Stimulated activated CD4-positive, alpha-beta T cell treated with anti-CD3 and anti-CD28 coated beads, TNF-alpha, amount 100 ng/mL, for 1 hour (primary cell): ENCODE measurements around the gene BCAS3.
A peak's percentile ranks its signal among the peaks of the same experiment; 100 is the strongest.
"Not testable (repeated sequence)": the region's sequence is repeated elsewhere in the genome, so short reads cannot be mapped to it uniquely, and the experiment has no call there.

Experiments
- DNase-seq, 3 donors: peaks; one replicate each; pipeline ENCODE4 v3.0.0-alpha.2; 2020; ENCODE audit warnings: low read depth in 3 of 3, low spot score in 1 of 3

The BCAS3 gene

GRCh38 chr17:60923000-60923399, 245.3 kb downstream of the BCAS3 start:
- no peak for DNase-seq

DNA sequence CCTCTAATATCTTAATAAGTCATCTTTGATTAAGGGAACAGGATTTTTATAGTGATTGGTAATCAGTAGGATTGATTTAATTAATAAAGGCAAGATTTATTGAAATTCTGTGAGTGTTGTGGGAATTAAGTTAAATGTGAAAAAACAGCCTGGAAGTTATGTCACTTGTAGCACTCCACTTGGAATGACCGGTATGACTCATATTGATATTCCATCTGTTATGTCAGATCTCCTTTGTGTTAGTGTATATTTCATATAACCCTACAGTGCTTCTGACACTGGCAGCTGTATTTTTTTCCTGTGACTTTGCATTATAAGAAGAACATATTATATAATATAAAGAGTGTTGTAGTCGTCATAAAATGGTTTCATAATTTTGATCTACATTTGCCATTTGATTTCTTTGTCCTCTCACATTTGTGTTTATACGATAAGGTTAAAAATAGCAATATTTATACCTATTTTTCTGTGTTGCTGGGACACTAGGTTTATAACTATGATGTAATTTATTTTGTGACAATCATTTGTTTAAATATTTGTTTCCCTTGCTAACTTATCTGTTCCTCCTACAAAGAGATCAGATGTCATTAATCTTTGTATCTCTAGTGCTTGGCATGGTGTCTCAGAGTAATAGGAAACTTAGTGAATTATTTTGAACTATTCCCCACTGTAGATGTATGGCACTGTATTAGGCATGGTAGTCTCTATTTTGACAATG, 249.0 kb downstream of the BCAS3 start:
- no peak for DNase-seq

DNA sequence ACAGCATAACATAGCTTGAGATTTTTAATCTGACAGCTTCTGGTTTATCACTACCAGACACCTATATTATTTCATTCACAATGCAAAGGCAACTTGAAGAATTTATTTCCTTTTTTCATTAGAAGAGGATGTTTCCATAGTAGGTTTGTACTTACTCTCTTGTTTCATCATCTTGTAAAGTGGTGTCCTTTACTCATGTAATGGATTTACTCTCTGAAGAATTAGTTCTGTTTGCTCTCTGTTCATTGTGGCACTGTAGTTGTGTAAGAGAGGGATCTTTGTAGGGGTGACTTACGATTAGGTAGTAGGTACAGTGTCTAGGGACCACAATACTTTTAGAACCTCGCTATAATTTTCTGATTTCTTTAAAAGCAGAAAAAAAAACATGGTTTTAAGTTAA, 256.1 kb downstream of the BCAS3 start:
- DNase-seq: no peak

DNA sequence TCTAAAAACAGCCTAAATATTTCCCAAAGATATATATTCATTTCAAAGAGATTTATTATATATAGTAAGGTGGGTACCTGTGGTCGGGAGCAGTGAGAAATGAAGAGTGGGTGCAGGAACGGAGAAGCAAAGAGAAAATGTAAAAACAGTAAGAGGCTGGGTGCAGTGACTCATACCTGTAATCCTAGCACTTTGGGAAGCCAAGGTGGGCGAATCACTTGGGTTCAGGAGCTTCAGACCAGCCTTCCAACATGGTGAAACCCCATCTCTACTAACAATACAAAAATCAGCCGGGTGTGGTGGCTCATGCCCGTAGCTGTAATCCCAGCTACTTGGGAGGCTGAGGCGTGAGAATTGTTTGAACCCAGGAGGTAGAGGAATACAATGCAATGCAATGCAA, 257.1 kb downstream of the BCAS3 start:
- DNase-seq: no peak

GRCh38 chr17:60935991-60936390, 258.3 kb downstream of the BCAS3 start:
- not testable (repeated sequence) for DNase-seq

DNA sequence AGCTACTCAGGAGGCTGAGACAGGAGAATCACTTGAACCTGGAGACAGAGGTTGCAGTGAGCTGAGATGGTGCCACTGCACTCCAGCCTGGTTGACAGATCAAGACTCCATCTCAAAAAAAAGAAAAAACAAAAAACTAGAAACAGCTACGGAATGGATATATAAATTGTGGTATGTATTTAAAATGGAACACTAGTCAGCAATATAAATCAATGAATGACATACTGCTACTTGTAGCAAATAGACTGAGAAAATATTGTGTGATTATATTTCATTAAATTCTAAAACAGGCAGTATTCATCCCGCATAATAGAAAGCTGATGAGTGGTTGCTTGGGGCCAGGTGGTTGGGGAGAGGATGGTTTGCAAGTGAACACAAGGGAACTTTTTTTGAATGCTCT, 261.7 kb downstream of the BCAS3 start:
- no peak for DNase-seq

DNA sequence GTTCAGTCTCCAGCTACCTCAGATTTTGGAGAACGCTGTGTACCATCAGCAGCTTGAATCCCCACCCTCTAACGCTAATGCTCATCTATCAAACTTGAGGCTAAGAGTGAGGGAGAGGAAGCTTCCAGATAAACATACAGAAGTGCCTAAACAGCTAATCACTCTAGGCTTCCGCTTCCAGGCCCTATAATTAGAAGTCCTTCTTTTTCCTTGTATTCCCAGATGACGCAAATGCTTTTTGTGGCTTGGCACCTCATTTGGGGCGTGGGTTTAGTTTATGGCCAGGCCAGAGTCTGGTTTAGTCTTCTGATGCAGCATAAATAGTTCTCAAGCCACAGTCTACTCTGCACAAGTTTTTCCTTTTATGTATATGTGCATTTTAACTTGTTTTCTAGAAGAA, 263.4 kb downstream of the BCAS3 start:
- DNase-seq: no peak

GRCh38 chr17:60941571-60941970, 263.9 kb downstream of the BCAS3 start:
- DNase-seq: no peak

GRCh38 chr17:60944751-60945150, 267.1 kb downstream of the BCAS3 start:
- no peak for DNase-seq

DNA sequence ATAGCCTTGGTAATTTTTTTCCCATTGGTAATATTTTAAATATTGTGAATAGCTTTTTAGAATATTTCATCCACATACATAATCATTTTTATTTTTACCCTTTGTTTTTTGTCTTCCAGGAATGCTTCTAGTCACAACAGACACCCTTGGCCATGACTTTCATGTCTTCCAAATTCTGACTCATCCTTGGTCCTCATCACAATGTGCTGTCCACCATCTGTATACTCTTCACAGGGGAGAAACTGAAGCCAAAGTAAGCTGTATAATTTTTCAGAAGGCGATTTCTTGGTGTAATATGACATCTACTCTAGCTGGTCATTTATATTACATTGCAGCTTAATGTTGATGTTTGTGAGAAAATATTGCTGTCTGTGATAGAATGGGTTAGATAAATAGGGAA, 269.4 kb downstream of the BCAS3 start:
- DNase-seq: no peak

DNA sequence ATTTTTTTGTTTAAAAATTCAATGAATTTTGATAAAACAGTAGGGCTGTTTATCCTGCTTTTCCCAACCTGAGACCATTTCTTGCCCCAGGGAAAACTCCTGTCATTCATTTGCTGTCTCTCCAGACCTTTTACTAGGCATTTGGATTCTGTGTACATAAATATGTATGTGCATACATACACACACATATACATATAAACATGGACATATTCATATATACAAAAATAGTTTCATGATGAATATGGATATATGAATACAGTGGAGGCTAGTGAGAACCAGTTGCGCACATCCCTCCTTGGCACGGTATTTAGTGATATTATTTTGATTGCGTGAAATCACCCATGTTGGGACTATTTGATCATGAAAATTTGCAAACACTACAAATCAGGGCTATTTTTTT, 269.9 kb downstream of the BCAS3 start:
- no peak for DNase-seq

DNA sequence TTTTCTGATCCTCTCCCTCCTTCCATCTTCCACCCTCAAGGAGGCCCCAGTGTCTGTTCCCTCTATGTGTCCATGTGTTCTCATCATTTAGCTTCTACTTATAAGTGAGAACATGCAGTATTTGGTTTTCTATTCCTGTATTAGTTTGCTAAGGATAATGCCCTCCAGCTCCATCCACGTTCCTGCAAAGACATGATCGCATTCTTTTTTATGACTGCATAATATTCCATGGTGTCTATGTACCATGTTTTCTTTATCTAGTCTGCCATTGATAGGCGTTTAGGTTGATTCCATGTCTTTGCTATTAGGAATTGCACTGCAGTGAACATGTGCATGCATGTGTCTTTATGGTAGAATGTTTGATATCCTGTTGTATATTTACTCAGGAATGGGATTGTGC, 275.1 kb downstream of the BCAS3 start:
- no peak for DNase-seq

GRCh38 chr17:60959011-60959410, 281.4 kb downstream of the BCAS3 start:
- no peak for DNase-seq

GRCh38 chr17:60959696-60960095, 282.0 kb downstream of the BCAS3 start:
- DNase-seq: no peak

DNA sequence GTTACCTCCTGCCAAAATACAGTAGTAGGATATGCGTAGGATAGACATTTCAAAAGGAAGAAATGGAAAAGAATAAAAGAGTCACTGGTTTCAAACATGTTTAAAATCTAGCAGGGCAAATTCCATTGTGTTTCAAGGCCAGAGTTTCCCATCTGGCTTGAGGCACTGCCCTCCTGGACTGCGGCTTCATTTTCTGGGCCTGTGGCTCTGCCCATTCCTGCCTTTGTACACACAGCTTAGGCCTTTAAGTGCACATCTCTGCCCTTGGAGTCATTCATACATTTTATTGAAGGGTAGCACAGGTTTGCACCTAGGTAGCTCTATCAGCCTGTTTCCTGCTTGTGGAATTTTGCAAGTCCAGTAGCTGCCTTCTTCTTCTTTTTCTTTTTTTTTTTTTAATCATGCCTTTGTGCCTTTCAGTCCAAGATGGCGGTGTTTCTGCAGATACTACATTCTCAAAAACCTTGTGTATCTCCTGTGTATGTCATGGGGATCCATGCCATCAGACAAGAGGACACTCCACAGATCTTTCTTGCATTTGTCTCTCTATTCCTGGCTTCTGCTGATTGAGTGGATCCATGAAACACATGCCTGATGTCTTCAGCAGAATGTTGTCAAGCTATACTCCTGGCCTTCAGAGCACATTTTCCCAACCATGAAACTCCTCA, 282.9 kb downstream of the BCAS3 start:
- no peak for DNase-seq

DNA sequence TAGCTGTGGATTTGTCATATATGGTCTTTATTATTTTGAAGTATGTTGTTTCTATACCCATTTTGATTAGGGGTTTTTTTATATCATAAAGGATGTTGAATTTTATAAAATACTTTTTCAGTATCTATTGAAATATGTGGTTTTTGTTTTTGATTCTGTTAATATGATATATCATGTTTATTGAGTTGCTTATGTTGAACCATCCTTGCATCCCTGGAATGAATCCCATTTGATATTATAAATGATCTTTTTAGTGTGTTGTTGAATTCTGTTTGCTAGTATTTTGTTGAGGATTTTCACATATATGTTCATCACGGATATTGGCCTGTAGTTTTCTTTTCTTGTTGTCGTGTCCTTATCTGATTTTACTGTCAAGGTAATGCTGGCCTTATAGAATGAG, 286.5 kb downstream of the BCAS3 start:
- no peak for DNase-seq

DNA sequence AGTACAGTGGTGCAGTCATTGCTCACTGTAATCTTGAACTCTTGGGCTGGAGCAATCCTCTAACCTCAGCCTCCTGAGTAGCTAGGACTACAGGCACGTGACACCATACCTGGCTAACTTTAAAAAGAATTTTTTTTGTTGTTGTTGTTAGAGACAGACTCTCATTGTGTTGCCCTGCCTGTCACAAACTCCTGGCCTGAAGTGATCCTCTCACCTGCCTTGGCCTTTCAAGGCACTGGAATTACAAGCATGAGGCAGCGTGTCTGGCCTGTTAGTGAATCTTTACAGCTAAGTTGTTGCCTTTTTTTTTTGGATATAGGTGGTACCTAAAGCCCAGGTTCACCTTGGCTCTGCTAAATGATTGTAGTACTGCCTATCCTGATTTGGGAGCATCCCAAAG, 290.6 kb downstream of the BCAS3 start:
- no peak for DNase-seq

DNA sequence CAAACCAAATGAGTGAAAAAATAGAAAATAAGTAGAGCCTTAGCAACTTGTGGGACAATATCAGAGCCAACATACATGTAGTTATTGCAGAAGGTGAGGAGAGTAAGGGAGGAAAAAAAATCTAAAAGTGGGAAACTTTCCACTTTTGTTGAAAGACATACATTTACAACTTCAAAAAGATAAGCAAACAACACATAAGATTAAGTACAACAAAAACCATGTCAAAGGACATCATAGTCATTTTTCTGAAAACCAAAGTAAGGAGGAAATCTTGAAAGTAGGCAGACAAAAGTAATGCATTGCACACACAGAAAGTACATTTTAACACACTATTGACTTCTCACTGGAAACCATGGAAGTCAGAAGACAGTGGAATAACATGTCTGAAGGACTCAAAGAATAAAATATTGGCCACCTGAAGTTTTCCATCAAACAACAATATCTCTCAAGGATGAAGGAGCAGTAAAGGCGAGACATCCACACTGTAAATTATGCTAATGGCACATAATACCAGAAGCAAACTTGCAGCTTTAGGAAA, 291.9 kb downstream of the BCAS3 start:
- DNase-seq: no peak

DNA sequence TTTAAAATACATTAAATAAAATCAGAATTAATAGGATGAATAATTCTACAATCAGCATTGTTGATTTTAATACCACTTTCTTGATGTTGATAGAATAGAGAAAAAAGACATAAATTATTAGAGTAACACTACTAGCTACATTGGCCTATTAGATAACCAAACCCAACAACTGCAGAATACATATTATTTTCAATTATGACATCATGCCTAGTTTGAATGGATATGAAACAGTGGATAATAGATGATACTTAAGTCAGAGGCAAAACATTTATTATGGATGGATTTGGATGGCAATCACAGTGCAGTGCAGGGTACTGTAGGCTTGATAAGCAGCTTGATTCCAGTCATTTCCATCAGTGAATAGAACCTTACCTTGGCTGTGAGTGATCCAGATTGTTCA, 293.1 kb downstream of the BCAS3 start:
- DNase-seq: no peak

DNA sequence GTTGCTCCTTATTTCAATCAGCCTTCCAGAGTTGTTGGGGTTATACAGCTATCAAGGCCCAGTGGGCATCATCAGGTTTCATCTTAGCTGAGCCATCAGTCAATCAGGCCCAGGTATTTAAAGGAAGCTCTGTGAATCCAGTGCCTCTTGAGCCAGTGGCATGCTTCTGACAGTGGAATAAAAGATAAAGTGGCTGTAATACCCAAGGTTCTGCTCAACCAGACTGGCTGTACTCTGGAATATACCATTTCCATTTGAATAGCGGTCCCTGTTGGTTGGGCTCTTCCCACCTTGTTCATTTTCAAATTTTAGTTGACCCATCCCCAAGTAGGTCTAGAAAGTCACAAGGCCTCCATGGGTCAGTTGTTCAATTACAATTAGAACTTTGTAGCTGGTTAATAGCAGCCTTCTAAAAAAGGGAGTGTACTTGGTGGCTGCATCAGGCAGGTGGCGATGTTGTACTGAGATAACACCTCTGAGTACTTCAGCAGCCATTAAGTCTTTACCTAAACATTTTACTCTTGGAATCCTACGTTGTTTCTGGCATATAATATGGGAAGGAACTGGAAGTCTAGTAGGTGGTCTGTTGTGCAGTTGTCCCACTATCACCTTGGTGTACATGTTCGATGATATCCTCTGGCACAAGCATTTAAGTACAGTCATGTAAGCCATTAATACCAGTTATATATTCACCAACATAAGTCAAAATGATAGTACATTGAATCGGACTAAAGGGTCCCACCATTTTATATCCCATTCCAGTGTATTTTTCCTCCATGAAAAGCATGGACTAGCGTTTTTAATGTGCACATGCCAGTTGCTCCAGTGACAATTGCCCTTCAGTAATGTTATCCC, 294.1 kb downstream of the BCAS3 start:
- peak in 1 of 3 donors; percentile 1 for DNase-seq

GRCh38 chr17:60976861-60977260, 299.2 kb downstream of the BCAS3 start:
- not testable (repeated sequence) for DNase-seq

- no peak for DNase-seq
These were observed 311.7 kb downstream of the BCAS3 start for GRCh38 chr17:60989379-60989778.
